ENCODE data around the gene FAH. TPM values are rescaled to one million over a fixed set of nuclear protein-coding genes. Genes with fewer than 3 reads are reported as not detected.

Gene FAH
- total RNA-seq, 1 donor from 2014 or later, result 18.0 TPM

DNA sequence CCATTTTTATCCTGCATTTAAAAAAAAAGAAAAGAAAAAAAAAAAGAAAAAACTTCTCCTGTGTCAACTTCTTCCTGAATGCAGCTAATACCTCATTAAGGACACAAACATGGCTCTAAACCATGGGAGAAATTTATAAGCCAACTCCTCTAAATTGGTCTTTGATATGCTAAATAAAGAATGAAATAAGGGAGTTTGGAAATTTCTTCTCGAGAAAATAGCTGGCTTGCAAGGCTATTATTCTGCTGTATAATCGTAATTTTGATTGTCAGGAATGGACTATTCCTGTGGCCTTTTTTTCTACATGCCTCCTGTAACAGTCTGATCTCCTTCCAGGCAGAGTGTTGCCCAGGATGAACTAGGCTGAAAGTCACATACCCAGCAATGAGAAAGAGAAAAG lies 78.6 kb downstream of the FAH start:
- Histone ChIP-seq H3K36me3 (no peaks in the 10 kb centered on the region), H3K9me3 (replicated peaks) (no peaks in the 10 kb centered on the region), H3K4me1 (no peaks in the 10 kb centered on the region), H3K27ac (replicated peaks) (no peak overlapping the region), H3K4me3 (no peak overlapping the region), H3K27me3 (ENCODE audit: low read depth) (peaks cover 26% of the 10 kb centered on the region)
- DNase-seq, result no peak
- intact Hi-C loops (cut with micrococcal nuclease), result no loop called here
- TF ChIP-seq, protein P1, sequence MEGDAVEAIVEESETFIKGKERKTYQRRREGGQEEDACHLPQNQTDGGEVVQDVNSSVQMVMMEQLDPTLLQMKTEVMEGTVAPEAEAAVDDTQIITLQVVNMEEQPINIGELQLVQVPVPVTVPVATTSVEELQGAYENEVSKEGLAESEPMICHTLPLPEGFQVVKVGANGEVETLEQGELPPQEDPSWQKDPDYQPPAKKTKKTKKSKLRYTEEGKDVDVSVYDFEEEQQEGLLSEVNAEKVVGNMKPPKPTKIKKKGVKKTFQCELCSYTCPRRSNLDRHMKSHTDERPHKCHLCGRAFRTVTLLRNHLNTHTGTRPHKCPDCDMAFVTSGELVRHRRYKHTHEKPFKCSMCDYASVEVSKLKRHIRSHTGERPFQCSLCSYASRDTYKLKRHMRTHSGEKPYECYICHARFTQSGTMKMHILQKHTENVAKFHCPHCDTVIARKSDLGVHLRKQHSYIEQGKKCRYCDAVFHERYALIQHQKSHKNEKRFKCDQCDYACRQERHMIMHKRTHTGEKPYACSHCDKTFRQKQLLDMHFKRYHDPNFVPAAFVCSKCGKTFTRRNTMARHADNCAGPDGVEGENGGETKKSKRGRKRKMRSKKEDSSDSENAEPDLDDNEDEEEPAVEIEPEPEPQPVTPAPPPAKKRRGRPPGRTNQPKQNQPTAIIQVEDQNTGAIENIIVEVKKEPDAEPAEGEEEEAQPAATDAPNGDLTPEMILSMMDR (IDR thresholded peaks at IDR 0.05; ENCODE audit: borderline replicate concordance), result no peak

DNA sequence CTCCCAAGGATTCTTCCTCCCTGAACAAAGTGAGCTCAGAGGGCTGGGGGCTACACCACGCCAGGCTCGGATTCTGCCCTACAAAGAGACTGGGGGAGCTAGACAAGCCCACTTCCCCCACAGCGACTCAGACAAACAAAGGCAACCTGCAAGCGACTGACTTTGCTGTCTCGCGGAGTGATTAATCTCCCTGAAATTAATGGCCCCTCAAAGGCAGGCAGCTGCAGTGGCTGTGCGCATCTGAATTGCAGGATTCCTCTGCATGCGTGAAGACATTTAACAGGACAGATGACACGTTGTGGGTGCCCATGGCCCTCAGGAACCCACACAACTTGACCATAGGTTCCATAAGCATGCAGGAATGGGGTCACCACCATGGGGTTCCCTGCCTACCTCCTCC lies 80.8 kb downstream of the FAH start:
- Histone ChIP-seq H3K4me3 (no peak overlapping the region), H3K9me3 (replicated peaks) (no peaks in the 10 kb centered on the region), H3K4me1 (no peaks in the 10 kb centered on the region), H3K27ac (replicated peaks) (no peak overlapping the region), H3K27me3 (ENCODE audit: low read depth) (peaks cover 26% of the 10 kb centered on the region), H3K36me3 (no peaks in the 10 kb centered on the region)
- TF ChIP-seq, protein P1 (IDR thresholded peaks at IDR 0.05; ENCODE audit: borderline replicate concordance), result no peak
- DNase-seq, result no peak
- intact Hi-C loops (cut with micrococcal nuclease), result no loop called here

DNA sequence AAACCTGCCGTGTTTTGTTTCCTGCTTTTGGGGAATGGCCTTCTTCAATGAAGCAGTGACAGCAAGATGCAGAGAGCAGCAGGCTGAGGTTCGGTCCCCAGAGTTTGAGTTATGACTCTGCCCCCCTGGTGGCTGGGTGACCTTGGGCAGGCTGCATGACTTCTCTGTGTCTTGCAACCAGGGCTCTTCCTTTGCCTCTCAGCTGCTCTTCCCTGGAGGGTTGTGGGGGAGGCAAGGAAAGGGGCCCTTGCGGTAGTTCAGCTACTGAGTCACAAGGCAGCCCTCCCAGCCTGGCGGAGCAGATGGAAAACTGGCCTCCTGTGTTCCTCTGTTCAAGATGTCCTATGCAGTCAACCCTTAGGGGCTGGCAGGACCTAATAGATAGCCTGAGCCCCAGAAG lies 82.1 kb downstream of the FAH start:
- H3K27me3 ChIP-seq (ENCODE audit: low read depth), result peaks cover 26% of the 10 kb centered on the region

More for the DNA sequence above, 82.1 kb downstream of the FAH start:
- Histone ChIP-seq H3K27ac (replicated peaks) (no peak overlapping the region), H3K9me3 (replicated peaks) (no peaks in the 10 kb centered on the region), H3K36me3 (no peaks in the 10 kb centered on the region), H3K4me3 (no peak overlapping the region), H3K4me1 (no peaks in the 10 kb centered on the region)
- intact Hi-C loops (cut with micrococcal nuclease), result no loop called here
- no peak for DNase-seq
- TF ChIP-seq, protein P1 (IDR thresholded peaks at IDR 0.05; ENCODE audit: borderline replicate concordance), result peak; percentile 44

Other genes with a start within 250 kb of the FAH start
- 0.30 TPM for gene BCL2A1, start 181.8 kb upstream of the FAH start, total RNA-seq
- 75.0 TPM for gene ZFAND6, start 93.3 kb upstream of the FAH start, total RNA-seq
- gene CTXND1, start 99.2 kb downstream of the FAH start, total RNA-seq, result 2.1 TPM